CD4-positive, alpha-beta T cell treated with Interleukin-2 at 100 ng/mL for 4 hours (primary cell): ENCODE measurements around the gene AUH.
"Not testable (repeated sequence)": the region's sequence is repeated elsewhere in the genome, so short reads cannot be mapped to it uniquely, and the experiment has no call there.

ENCODE experiments used
- DNase-seq: peaks from one replicate; pipeline ENCODE4 v3.0.0-alpha.2; 2020; ENCODE audit warnings: low spot score

Gene AUH

DNA sequence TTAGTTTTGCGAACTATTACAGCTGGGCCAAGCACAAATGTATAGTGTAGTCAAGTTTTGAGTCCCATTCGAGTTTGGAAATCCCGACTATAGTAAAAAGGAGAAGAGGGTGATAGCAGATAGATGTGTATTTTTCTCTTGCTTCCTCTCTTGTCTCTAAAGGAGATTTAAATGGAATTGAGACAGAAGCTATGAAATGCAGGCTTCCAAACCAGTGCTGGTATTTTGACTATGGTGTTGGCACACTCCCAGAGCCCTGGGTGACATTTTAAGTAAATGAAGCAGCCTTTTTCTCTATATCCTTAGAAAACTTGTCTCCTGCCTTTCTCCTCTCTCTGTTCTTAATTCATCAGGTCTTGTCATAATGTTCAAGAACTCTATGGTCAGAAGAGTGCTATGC lies 17.7 kb upstream of the AUH start:
- DNase-seq, result no peak

DNA sequence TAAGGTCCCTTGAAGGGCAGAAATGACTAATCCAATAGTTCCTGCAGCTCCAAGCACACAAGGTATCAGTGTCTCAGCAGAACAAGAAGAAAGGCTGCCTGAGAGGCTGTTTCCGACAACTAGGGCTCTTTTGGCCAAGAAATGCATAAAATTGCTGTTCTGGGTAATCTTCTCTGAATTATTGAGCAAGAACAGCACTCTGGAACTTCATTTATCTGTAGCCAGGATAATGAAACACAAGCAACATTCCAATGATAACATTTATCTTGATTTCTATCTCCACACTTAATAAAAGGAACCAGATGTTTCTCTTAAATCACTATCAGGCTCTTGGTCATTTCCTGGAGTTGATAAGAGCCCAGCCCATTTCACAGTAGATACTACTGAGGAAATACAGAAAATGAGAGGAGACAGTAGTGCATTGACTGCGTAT lies 17.0 kb upstream of the AUH start:
- no peak for DNase-seq

DNA sequence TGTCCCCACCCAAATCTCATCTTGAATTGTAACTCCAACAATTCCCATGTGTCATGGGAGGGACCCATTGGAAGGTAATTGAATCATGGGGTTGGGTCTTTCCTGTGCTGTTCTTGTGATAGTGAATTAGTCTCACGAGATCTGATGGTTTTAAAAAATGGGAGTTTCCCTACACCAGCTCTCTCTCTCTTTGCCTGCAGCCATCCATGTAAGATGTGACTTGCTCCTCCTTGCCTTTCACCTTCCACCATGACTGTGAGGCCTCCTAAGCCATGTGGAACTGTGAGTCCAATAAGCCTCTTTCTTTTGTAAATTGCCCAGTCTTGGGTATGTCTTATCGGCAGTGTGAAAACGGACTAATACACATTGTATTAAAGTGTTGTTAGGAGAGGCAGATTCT lies 16.3 kb upstream of the AUH start:
- not testable (repeated sequence) for DNase-seq

DNA sequence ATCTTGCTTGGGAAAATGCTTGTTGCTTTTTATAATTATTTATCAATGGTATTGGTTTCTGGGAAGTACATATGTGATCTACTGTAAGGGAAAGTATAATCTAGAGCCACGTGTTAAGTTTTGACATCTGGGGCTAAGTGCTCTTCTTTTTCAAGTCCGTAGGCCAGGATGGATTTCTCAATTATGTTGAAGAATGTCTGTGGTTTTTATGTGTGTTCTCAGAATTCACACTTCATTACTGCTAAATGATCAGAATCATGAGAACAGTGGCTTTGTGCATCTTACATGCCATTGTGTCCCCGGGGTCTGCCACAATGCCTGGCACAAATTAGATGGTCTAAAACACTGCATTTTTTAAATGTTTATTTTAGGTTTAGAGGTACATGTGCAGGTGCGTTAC lies 14.5 kb upstream of the AUH start:
- peak; percentile 9 for DNase-seq

DNA sequence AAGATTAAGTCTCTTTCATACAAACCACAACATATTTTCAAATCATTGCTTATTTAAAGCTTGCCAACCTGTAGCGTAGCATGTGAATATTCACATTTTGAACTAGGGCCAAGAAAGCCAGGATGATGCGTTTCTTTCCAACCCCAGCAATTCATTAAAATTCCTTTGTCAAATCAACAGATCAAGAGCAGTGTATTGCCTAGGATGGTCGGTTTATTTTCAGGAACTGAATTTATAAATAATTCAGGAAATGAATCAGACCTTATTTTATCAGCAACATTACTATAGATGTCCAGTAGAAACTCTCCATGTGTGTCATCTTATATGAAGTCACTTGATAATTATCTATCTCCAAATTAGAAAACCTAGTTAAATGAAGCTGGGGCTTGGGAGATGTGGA lies 13.2 kb upstream of the AUH start:
- DNase-seq, result no peak

DNA sequence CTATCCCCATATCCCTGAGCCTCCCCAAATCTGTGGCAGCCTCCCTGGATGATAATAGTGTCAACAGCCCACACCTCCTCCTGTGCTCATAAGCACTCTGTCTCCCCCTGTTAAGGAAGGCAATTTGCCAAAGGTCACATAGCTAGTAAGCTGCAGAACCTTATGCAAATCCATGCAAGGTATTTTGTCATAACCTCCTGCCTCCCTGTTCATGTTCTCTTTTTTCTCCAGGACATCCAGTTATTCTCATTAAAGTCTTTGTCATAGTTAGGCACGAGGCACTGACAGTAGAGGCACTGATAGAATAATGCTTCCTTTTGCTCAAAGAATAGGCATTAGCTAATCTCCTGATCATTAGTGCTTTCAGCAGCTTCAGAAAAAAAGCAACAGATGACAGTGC lies 10.2 kb upstream of the AUH start:
- no peak for DNase-seq

DNA sequence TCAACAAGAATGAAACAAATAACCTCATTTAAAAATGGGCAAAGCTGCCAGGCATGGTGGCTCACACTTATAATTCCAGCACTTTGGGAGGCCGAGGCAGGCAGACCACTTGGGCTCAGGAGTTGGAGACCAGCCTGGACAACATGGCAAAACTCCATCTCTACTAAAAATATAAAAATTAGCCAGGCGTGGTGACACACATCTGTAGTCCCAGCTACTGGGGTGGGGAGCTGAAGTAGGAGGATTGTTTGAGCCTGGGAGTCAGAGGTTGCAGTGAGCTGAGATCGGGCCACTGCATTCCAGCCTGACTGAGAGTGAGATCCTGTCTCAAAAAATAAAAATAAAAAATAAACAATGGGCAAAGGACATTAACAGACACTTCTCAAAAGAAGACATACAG lies 8.3 kb upstream of the AUH start:
- not testable (repeated sequence) for DNase-seq

DNA sequence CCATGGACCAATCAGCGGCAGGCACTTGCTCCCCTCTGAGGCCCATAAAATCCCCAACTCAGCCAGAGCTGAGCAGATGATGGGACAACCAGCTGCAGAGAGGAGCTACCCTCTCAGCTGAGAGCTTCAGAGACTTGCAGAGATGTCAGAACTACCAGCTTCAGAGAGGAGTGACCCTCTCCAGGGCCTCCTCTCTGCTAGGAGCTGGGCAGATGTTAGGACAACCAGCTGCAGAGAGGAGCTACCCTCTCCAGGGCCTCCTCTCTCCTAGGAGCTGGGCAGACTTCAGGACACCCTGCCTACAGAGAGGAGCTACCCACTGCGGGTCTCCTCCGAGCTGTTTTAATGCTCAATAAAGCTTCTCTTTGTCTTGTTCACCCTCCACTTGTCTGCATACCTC lies 3.0 kb upstream of the AUH start:
- DNase-seq, result no peak

DNA sequence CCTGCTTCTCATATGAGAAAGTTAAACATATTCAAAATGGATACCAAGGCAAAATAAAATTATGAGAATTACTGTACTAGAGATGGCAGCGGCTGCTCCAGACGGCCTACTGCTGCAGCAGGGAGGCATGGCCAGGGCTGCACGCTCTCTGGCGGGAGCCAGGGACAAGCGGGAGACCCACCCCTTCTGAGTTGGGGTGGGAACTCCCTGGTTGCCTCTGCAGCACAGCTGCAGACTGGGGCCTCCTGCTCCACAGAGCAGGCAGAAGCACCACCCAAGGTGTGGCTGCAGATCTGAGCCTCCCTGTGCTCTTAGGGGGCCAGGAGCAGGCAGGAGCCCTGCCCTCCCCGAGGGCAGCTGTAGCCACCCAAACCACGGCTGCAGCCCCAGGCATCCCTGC lies 2.3 kb upstream of the AUH start:
- no peak for DNase-seq

DNA sequence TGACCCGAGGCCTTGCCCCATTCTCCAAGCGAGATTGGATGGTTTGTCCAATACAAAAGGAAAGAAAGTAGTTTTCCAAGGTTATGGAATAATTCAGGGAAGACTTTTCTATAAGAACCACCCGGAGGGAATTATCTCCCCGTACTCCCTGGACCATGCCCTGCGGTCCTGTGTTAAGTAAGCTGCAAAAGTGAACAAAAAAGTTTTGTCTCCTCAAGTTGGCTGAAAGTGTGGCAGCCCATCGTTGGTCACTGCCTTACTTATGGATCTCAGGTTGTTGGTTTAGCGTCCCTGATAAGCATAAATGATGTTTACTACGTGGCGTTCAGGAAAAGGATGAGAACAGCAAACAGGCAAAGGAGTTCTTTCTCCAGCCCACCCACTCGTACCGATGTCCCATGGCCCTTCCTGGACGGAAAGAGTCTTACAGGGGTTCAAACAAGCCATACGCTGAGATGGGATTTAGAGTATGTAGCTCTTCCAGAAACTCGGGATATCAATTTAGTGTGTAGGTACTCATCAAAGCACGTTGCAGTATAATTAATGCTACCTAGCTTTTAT lies 413 bp upstream of the AUH start:
- DNase-seq, result no peak

DNA sequence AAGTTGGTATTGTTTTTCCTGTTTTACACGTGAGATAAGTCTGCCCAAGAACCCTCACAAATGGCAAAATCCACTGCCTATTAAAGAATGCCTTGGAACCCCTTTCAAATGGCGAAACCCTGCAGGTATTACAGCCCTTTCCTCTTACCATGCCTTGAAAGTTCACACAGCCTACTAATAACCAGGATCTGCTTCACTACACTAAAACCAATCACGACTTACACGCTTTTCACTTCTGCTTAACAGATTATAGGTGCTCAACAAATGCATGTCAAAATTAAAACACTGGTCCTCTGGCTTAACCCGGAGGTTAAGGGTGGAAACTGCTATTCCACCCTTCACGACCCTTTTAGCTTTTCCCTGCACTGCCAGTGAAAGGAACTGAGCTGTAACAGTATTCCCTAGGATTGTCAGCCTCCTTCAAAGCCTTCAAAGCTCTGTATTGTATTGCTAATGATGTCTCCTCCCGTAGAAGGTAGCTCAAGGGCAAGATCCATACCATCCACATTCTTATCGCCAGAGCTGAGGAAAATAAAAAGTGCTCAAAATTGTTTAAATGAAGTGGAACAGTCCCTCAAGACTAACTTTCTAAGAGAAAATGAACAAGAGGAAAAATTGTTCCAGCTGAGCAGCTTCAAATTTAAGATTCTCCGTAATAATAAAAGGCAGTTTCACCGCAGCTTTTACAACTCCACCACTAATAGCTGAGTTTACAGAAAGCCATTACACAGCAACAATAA lies 997 bp downstream of the AUH start:
- no peak for DNase-seq

DNA sequence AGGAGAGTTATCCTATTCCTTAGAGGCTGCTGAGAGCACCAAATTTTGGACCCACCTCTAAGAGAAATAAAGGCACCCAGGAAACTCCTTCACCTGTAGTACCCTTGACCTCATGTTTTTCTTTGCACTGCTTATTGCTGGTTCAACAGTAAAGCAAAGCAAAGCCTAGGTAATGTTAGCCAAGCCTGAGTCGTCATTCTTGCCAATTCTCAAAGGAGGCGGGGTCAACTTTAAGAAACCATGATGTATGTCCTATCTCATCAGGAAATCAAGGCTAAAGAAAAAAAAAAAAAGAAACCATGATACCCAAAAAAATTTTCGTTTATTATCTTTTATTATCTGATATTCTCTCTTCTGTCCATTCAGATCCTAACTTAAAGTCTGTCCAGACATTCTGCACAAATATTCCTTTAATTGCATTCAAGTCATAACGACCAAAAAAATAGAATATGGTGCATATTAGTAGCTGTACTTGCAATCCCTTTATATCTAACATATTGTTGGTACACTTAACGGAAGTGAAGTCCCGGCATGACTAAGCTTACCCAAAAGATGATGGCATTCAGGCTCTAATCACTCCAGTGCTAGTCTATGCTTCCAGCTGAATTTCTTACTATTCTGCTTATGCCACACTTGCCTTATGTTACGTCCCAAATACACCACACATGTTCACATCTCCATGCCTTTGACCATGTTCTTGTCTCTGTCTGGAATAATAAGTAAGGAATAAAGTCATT lies 1.8 kb downstream of the AUH start:
- DNase-seq, result no peak

DNA sequence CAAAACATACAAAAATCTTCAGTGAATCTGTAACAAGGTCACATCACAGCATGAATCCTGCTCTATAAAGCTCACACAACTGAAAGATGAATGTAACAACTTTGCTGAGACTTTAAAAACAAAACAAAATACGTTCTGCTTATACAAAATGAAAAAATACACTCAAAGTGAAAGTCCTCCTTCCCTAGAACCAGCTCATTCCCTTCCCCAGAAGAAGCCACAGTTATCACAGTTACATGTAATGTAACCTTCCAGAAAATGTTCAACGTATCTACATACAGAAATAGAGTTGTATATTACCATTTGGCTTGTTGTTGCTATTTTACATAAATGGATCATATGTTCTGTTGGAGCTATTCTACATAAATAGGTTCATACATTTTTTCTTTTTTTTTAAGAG lies 2.6 kb downstream of the AUH start:
- DNase-seq, result no peak

DNA sequence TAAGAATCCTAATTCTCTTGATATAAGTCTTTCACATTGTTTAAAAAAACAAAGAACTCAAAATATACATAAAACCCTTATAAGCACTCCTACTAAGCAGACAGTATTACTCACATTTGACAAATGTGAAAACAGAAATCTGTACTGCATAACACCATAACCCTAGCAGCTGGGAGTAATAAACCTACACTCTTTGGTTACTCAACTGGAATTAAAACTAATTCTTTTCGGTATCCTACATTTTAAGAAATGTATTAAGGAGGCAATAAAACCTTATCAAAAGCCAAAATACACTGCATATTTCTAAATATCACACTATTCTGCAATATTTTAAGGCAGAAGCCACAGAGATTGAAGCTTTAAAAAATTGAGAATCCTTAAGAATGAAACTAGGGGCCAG lies 6.8 kb downstream of the AUH start:
- no peak for DNase-seq

DNA sequence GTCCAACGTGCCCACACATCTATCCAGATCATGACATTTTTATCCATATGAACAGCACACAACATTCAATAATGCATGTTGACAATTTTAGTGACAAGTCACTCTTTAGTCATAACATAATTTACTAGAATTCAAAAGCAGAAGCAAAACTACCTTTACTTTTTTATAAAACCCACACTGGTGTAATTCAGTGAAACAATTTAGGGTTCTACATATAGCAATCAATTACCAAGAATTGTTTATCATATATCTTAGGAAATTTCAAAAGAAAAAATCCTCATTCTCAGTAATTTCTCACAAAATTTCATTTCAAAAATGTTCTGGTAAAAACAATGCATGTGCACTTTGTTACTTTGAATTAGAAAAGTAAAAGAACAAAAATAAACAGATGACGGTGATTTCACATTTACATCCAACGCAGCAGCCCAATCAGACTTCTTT lies 12.6 kb downstream of the AUH start:
- no peak for DNase-seq

DNA sequence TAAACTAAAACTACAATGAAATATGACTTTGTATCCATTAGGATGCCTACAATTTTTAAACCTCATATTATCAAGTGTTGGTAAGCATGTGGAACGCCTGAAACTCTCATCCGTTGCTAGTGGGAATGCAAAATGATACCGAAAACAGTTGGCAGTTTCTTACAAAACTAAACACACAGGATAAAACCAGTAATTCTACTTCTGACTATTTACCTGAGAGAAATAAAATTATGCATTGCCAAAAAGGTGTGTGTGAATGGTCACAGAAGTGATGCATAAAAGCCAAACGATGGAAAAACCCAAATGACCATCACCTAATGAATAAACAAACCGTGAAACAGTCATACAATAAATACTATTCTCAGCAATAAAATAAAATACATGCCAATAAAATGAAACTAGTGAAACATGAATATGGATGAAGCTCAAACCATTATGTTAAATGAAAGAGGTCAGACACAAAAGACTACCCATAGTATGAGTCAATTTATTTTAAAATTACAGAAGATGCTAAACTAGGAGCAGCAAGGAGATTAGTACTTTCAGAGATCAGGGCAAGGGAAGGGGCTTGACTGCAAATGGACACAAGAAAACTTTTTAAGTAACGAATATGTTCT lies 13.4 kb downstream of the AUH start:
- DNase-seq, result no peak

DNA sequence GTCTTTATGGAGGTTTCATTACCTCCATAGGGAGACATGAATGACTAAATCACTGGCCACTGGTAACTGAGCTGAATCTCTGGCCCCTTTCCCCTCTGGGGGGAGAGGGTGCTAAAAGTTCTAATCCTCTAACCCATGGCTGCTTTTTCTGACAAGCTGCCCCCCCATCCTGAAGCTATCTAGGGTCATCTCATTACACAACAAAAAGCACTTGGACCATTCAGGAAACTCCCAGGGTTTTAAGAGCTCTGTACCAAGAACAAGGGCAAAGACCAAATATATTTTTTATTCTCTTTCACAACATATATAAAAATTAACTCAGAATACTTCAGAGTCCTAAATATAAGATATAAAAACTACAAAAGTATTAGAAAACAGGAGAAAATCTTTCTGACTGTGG lies 14.3 kb downstream of the AUH start:
- DNase-seq, result no peak

DNA sequence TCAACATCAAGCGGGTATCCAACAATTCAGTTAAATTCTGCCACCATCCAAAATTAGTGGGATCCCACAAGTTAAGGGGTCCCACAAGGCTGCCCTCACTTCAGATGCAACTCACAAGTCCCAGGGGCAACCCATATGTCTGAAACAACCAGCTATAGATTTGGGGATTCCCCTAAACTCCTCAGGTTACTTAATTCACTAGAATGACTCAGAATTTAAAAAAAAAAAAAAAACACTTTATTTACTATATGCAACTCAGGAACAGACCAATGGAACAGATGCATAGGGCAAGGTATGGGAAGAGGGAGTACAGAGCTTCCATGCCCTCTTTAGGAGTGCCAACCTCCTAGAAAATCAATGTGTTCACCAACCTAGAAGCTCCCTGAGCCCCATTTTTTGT lies 15.1 kb downstream of the AUH start:
- no peak for DNase-seq

DNA sequence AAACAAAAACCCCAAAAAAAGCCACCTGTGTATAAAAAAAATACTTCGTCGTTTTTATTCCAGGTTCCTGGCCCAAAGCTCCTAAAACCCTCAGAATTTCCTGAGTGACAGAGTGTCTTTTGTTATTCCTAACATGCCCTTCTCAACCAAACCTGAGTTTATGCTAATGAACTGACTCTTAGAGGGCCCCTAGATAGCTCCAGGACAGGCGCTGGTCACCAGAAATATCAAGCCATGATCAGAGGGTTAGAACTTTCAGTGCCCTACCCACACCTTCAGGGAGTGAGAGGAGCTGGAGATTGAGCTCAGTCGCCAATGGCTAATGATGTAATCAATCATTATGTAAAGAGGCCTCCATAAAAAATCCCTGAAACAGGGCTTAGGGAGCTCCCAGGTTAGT lies 15.7 kb downstream of the AUH start:
- DNase-seq, result no peak

DNA sequence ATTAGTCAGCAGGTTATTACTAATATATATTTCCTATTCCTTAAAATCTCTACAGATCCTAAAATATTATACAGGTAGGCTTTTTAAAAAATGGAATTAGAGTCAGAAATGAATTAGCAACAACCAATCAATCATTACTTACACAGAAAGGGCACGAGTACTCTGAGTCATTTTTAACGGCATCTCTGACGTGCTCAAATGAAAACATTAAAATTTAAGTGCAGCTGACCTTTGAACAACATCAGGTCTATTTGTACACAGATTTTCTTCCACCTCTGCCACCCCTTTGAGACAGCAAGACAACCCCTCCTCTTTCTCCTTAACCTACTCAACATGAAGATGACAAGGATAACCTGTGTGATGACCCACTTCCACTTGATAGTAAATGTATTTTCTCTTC lies 19.1 kb downstream of the AUH start:
- DNase-seq, result no peak

DNA sequence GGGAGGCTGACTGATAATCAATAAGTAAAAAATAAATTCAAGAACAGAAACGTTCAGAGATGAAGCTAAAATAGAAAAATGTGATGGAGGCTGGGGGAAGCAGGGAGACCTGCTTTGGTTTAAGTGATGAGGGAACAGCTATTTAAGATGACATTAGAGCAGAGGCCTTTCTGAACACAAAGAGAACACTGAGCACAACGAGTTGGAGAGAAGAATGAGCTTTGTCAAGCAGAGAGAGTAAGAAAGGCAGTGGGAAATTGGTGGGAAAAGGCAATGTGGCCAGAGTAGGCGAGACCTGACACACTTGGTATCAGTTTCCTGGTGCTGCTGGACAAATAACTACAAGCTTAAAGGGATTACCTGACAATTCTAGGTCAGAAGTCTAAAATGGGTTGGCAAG lies 20.0 kb downstream of the AUH start:
- DNase-seq, result no peak

DNA sequence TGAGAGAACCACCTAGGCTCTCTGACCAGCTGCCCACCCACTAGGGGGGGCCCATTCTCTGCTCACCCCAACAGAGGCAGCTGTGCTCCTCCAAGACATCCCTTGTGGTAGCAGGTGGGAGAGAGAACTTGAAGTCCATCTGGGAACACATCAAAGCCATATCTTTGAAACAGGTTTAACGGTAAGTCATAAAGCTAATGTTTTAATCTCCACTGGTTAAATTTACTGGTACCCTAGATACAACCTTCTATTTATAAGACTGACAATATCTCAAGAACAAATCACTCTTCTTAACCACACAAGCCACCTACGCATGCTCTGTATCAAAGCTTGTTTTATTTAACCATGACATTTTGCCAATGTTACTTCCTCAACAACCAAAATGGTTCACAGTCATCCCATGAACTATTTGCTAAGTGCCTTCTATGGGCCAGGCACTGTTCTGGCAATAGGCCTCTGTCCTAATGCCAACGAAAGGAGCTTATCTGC lies 20.4 kb downstream of the AUH start:
- no peak for DNase-seq

DNA sequence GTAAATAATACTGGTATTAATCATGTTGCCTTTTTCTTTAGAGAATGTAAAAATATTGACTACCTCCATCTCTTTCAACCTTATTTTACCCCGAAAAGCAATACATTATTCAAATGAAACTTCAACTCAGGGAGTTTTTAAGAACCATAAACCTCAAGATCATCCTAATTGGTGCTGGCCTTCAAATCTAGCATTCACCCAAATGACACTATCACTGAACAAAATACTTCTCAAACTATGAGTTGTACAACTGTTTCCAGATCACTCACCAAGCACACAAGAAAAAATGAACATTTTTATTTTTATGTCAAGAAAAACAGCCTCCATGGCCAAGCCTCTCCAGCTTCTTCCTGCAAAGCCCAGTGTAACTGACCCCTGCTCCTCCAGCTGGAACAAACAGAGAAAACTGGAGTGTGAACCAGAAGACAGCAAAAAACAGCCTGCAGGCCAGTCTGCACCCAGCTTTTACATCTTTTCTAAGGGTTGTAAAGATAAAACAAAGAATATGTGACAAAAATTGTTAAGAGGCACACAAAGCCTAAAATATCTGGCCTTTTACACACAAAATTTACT lies 21.2 kb downstream of the AUH start:
- no peak for DNase-seq
